H1 (cell line): Measurements from ENCODE around the gene PIAS4. TPM values are rescaled to one million over a fixed set of nuclear protein-coding genes. Genes with fewer than 3 reads are reported as not detected.

Experiments used
- KDM5A ChIP-seq: fragments of 200-600 bp; IDR thresholded peaks from 2 replicates; pipeline ENCODE4 v1.7.1; 2012; ENCODE audit warnings: mild to moderate bottlenecking, low read length, inconsistent platforms, mixed read lengths
- polyA plus RNA-seq, 7 experiments: library from polyadenylated mRNA; depleted of rRNA in 3 of 7; stranded (reverse) in 5 of 7; unstranded in 2 of 7; fragments of >200 nt in 5 of 7; fragments of 200-250 nt in 2 of 7; gene quantifications; 1 replicate in 5 of 7; 2 replicates in 1 of 7; 4 replicates in 1 of 7; pipeline versions ENCODE4 v1.2.1 to v1.2.3, GENCODE V29; 2011 to 2013; ENCODE audit warnings: missing spikeins in 2 of 7, mixed read lengths in 2 of 7
- total RNA-seq: library from RNA; stranded (reverse); fragmentation: NEBNext Ultra II Directional; extraction: Animal tissue kit (Norgen Biotek cat#: 25700); gene quantifications from 2 replicates; pipeline ENCODE4 v1.2.1, GENCODE V29; 2021

Gene PIAS4
- total and polyA plus RNA-seq, 2 of the 8 experiments (the other 6 are each of a cell fraction or from before 2014, with no cell fraction given), result 30.2 to 51.4 TPM

DNA sequence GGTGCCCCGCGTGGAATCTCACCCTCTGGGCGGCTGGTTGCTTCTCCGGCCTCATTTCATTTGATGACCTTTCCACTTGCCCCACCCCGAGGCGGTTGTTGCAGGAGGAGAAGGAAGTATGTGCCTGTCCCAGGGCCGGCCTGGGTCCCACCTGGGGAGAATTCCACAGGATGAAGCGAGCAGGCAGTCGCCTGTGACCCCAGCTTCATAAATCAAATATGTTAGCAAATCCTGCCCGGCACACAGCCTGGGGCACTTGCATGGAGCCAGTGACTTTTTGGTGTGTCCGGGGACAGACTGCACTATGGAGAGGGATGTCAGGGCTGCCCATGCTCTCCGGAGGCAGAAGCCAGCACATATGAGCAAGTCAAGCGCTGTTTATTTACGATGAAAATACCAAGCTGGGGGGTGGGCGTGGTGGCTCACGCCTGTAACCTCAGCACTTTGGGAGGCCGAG is 78.9 kb downstream of the PIAS4 start (continued):
- TF ChIP-seq KDM5A, result no peak
